HG03045 (cell line): Measurements from ENCODE around the gene TTC28.

Experiments
- ATAC-seq: cut with Tn5 transposase; IDR thresholded peaks from one replicate; pipeline ENCODE4 v1.9.1; 2021; ENCODE audit warnings: mild to moderate bottlenecking, moderate library complexity; ENCODE audit not compliant: unreplicated experiment

Gene TTC28

GRCh38 chr22:28417431-28417830 is 262.2 kb downstream of the TTC28 start:
- no peak for ATAC-seq

GRCh38 chr22:28414913-28415312 is 264.7 kb downstream of the TTC28 start:
- ATAC-seq = no peak

GRCh38 chr22:28413612-28414399 is 265.8 kb downstream of the TTC28 start:
- ATAC-seq = no peak

- ATAC-seq = no peak
These were observed 267.5 kb downstream of the TTC28 start for GRCh38 chr22:28412109-28412508.

- no peak for ATAC-seq
These were observed 268.5 kb downstream of the TTC28 start for GRCh38 chr22:28411125-28411524.

- no peak for ATAC-seq
These were observed 269.4 kb downstream of the TTC28 start for GRCh38 chr22:28410050-28410816.

GRCh38 chr22:28408709-28409108 is 270.9 kb downstream of the TTC28 start:
- ATAC-seq = no peak

- no peak for ATAC-seq
These were observed 272.0 kb downstream of the TTC28 start for GRCh38 chr22:28407645-28408044.

- no peak for ATAC-seq
These were observed 273.4 kb downstream of the TTC28 start for GRCh38 chr22:28406246-28406645.

GRCh38 chr22:28405588-28405987 is 274.1 kb downstream of the TTC28 start:
- ATAC-seq = no peak

- no peak for ATAC-seq
These were observed 277.1 kb downstream of the TTC28 start for GRCh38 chr22:28402539-28402938.

- no peak for ATAC-seq
These were observed 277.6 kb downstream of the TTC28 start for GRCh38 chr22:28402060-28402459.

- no peak for ATAC-seq
These were observed 280.7 kb downstream of the TTC28 start for GRCh38 chr22:28398981-28399380.

- no peak for ATAC-seq
These were observed 281.3 kb downstream of the TTC28 start for GRCh38 chr22:28398355-28398754.

GRCh38 chr22:28397306-28397705 is 282.3 kb downstream of the TTC28 start:
- no peak for ATAC-seq

GRCh38 chr22:28395920-28396753 is 283.5 kb downstream of the TTC28 start:
- no peak for ATAC-seq

GRCh38 chr22:28395520-28395919 is 284.1 kb downstream of the TTC28 start:
- no peak for ATAC-seq

GRCh38 chr22:28394513-28395110 is 285.0 kb downstream of the TTC28 start:
- no peak for ATAC-seq

- ATAC-seq = no peak
These were observed 298.0 kb downstream of the TTC28 start for GRCh38 chr22:28381429-28382167.

- no peak for ATAC-seq
These were observed 299.7 kb downstream of the TTC28 start for GRCh38 chr22:28379951-28380350.
